ENCODE data around the gene CHML. TPM values are rescaled to one million over a fixed set of nuclear protein-coding genes. Genes with fewer than 3 reads are reported as not detected.

Gene CHML
- total and polyA plus RNA-seq, 10 of the 15 experiments (the other 5 are each of a cell fraction or from before 2014, with no cell fraction given): 2.0 to 15.5 (median 6.0) TPM

DNA sequence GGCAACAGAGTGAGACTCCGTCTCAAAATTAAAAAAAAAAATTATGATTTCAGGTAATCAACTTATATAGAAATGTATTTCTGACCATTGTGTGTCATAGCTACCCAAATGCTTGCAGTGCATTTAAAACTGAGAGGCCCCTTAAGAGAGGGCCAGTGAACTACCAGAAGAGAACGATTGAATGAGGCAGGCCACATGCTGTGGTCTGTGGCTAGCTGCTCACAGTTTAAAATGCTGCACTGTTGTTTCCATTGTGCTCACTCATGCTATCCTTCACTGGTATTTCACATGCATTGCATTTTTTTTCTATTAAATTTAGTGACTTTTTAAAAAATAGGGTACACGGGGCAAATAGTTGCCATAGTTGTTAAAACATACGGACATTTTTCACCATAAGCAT, 26.0 kb downstream of the CHML start:
- intact Hi-C loops (cut with micrococcal nuclease; ENCODE audit: unreplicated experiment): loop anchor here (5.0 to 10.0 kb wide), 4 partner anchors 82 to 879 kb away; partner anchors contain the start of genes KMO and MAP1LC3C
- TF ChIP-seq ZNF687 (IDR thresholded peaks at IDR 0.05) (no peak), WRNIP1 (IDR thresholded peaks at IDR 0.05; ENCODE audit: borderline replicate concordance, low read depth, low read length) (no peak), HDAC6 (IDR thresholded peaks at IDR 0.05; ENCODE audit: unreplicated experiment) (no peak), JUND (IDR thresholded peaks at IDR 0.05; ENCODE audit: low read depth, low read length) (no peak), TCF12 (IDR thresholded peaks at IDR 0.05; ENCODE audit: low read depth, low read length) (no peak), EZH2 (IDR thresholded peaks at IDR 0.05; ENCODE audit: borderline replicate concordance, control insufficient read depth, low read depth, low read length) (no peak), ZBTB4 (CRISPR knock-in tag; IDR thresholded peaks at IDR 0.05) (no peak), ZBTB11 (CRISPR knock-in tag; IDR thresholded peaks at IDR 0.05) (no peak), ETV6 (conservative IDR thresholded peaks at IDR 0.05 in 1 of 2, IDR thresholded peaks at IDR 0.05 in 1 of 2; ENCODE audit: borderline replicate concordance in 1 of 2, low read depth in 1 of 2) (no peak), CEBPB (IDR thresholded peaks at IDR 0.05; ENCODE audit: borderline replicate concordance in 1 of 2, low read depth in 2 of 2, low read length in 2 of 2) (no peak), IRF3 (IDR thresholded peaks at IDR 0.05) (no peak)

More for the DNA sequence above, 26.0 kb downstream of the CHML start:
- ChIA-PET POLR2A (no interaction called here), CTCF (interaction anchor here (4.8 kb wide), 1 partner anchor 13 kb away, joined by 59 read pairs; no protein-coding TSS in a partner anchor), RAD21 (ENCODE audit: unreplicated experiment) (no interaction called here), SMC1A (ENCODE audit: uncharacterized antibody, unreplicated experiment) (interaction anchor here (1.2 to 1.3 kb wide), 2 partner anchors 66 to 82 kb away, joined by 3 read pairs; partner anchors contain the start of gene KMO)
- Histone ChIP-seq H3K27me3 (replicated peaks in 1 of 2; ENCODE audit: control insufficient read depth in 2 of 2, insufficient read depth in 2 of 2, low read length in 1 of 2) (no peaks in the 10 kb centered on the region), H3K9ac (ENCODE audit: control insufficient read depth, insufficient read depth, low read length) (no peak overlapping the region), H3K4me1 (ENCODE audit: control insufficient read depth, insufficient read depth, low read length) (no peaks in the 10 kb centered on the region), H3K4me2 (ENCODE audit: control insufficient read depth, insufficient read depth) (no peak overlapping the region), H3K4me3 (no peak overlapping the region), H3K9me3 (replicated peaks; ENCODE audit: control insufficient read depth, insufficient read depth, low read length) (no peaks in the 10 kb centered on the region), H2AFZ (ENCODE audit: control insufficient read depth, low read depth, low read length) (no peak overlapping the region), H3K79me2 (ENCODE audit: control insufficient read depth, insufficient read depth, low read length) (no peaks in the 10 kb centered on the region), H3K27ac (ENCODE audit: control insufficient read depth, insufficient read depth) (no peak overlapping the region), H3K36me3 (ENCODE audit: control insufficient read depth in 2 of 2, insufficient read depth in 2 of 2, low read length in 1 of 2) (no peaks in the 10 kb centered on the region), H4K20me1 (ENCODE audit: control insufficient read depth, insufficient read depth) (no peaks in the 10 kb centered on the region)
- FAIRE-seq (no peak), DNase-seq (ENCODE audit: low read depth, low spot score) (no peak), ATAC-seq (0 out of 3 replicates have a peak, but pooled peaks have one; percentile 33)
- in situ Hi-C loops (cut with MboI): loop anchor here (5.0 to 10.0 kb wide), 2 partner anchors 228 to 381 kb away; partner anchors contain the start of gene MAP1LC3C
- WGBS (ENCODE audit: insufficient coverage, insufficient replicate concordance, low lambda C conversion rate, missing lambda C conversion rate): 82% methylated on average over 4 of the region's 4 CpGs
- BruUV-seq (replicated peaks): no TSS peak

All from GM12878 (cell line).